Midbrain (tissue), 1 donor: Measurements from ENCODE around the gene TMEM225B.
"Not testable (repeated sequence)": the region's sequence is repeated elsewhere in the genome, so short reads cannot be mapped to it uniquely, and the experiment has no call there.

Experiments
- DNase-seq: peaks from one replicate; lab custom pipeline; 2025; lab: John Stamatoyannopoulos, UW

The TMEM225B gene, protein sequence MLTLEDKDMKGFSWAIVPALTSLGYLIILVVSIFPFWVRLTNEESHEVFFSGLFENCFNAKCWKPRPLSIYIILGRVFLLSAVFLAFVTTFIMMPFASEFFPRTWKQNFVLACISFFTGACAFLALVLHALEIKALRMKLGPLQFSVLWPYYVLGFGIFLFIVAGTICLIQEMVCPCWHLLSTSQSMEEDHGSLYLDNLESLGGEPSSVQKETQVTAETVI

DNA sequence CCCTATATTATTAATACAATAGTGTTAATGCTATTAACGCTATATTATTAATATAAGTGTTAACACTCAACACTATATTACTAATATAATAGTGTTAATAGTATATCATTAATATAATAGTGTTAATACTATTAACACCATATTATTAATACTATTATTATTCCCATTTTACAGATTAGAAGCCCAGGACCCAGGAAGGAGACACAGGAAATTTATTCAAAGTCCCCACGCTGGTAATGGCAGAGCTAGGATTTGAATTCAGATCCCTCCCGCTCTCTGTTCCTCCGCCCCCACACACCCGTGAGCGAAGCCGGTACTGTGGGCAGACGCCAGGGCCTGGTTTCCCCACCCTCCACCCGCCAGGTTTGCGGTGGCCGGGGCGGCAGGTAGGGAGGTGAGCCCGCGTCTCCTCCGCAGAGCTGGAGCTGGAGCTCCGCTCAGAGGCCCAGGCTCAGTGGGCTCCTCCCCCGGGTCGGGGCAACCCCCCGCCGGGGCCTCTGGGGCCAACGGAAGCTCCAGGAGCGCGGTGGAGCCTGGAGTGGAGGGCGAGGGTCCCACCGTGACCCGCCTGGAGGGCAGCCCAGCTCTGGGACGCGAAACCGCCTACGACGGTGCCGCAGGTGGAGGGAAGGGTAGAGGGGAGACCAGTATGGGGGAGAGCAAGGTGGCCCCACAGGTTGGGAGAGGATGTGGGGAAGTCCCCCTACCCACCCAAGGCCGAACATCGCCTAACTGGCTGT, at the start of gene TMEM225B:
TSS of gene TMEM225B (plus strand) at position 506 of the 740 bp plus-strand sequence. CDS start 6,122 bp downstream, outside the sequence.
- no peak for DNase-seq

DNA sequence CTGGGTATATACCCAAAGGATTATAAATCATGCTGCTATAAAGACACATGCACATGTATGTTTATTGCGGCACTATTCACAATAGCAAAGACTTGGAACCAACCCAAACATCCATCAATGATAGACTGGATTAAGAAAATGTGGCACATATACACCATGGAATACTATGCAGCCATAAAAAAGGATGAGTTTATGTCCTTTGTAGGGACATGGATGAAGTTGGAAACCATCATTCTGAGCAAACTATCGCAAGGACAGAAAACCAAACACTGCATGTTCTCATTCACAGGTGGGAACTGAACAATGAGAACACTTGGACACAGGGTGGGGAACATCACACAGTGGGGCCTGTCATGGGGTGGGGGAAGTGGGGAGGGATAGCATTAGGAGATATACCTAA, 48.5 kb upstream of the TMEM225B start:
- DNase-seq: not testable (repeated sequence)

DNA sequence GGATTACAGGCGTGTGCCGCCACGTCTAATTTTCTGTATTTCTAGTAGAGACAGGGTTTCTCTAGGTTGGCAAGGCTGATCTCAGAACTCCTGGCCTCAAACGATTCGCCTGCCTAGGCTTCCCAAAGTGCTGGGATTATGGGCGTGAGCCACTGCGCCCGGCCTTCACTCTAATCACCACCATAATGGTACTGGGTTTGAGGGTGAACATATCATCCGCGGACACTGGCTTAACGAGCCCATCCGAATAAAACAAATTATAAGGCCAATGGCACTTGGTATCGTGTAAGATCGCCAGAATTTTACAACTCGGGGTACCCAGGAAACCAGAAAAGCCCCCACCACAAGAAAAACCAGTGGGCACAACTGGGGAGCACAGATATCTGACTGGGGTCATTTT, 46.7 kb upstream of the TMEM225B start:
- DNase-seq: no peak

DNA sequence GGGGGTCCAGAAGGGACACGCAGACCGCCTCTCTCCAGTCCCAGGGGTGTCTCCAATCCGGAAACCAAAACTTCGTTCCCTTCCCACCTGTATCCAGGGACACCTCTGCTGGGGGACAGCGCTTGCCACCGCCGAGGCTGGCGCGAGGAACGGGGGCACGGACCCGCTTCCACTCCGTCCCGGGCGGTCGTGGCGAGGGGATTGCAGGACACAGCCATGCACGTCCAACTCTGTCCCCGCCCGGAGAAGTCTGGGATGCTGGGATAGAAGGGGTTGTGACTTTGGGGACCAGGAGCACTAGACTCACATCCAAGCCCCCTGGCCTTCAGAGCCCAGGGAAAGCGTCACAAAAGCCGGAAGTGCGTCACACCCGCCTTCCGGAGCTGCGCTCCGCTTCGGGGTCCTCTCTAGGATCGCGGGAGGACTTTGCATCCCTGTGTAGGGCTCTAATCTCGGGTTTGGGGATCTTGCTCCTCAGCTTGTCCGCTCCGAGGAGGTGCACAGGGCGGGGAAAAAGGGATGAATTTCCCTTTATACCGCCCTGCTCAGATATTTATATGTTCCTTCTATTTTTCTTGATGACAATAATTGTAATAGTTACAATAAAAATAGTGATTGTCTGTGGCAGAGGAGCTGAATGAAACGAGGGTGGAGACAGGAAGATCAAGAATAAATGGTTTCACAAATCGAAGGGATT, 46.2 kb upstream of the TMEM225B start, which contains the start of gene FAM200A:
TSS of gene FAM200A (minus strand) at position 348 of the 697 bp plus-strand sequence. CDS start 3,707 bp downstream, outside the sequence.
- DNase-seq: peak; percentile 95

DNA sequence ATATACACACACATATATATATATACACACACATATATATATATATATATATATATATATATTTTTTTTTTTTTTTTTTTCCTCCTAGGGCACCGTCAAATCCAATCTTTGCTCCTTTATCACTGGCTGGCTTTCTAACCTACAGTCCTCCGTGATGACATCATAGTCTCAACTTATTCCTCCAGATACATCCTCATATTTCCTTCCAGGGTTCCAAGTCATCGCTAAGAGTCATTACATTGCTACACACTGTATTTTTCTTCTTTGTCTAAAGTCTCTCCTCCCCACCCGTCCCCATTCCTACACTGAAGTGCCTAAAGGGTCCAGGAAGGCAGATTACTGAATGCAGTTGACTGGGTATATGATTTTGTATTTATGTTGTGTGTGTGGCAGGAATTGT, 45.0 kb upstream of the TMEM225B start:
- DNase-seq: no peak

DNA sequence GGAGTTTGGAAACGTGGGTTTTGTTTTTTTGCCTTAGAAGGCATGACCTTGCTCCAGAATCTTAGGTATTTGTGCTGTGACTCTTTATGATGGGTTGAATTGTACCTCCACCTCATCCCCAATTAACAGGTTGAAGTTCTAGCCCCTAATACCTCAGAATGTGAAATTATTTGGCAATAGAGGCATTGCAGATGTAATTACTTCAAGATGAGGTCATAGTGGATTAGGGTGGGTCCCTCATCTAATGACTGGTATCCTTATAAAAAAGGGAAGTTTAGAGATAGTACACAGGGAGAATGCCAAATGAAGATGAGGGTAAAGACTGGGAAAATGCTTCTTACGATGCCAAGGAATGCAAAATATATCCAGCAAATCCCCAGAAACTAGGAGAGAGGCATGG, 43.1 kb upstream of the TMEM225B start:
- DNase-seq: no peak

DNA sequence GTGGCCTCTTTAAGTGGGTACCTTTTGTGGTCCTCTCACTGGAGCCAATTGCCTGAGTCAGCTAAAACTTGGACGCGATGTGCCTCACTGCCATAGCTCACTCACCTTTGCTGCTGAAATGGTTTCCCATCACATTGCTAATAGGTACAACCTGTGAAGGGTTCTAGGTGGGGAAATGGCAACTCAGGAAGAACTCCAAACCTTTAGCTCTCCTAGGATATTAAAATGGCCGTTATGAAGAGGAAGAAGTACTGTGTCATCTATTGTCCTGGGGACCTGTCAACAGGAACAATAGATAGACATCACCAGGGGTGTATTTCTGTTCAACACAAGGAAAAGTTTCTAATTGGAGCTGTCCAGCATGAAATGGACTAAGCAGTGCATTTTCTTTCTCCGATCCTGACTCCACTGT, 40.9 kb upstream of the TMEM225B start:
- no peak for DNase-seq

DNA sequence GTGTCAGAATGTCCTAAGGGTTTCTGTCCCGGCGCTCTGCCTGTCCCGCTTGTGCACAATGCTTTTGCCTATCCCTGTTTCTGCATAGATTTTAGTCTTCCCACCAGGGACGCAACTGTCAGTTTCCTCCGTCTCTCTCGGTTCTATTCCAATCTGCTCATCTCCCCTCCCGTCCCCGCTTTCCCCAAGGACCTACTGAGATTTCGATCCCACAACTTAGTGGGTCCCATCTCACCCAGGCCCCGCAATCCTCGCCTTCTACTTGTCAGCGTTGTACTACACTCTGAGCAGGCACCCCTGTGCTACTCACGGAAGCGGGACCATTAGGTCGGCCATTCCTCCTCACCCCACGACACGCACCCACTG, 40.1 kb upstream of the TMEM225B start:
- DNase-seq: peak; percentile 56

DNA sequence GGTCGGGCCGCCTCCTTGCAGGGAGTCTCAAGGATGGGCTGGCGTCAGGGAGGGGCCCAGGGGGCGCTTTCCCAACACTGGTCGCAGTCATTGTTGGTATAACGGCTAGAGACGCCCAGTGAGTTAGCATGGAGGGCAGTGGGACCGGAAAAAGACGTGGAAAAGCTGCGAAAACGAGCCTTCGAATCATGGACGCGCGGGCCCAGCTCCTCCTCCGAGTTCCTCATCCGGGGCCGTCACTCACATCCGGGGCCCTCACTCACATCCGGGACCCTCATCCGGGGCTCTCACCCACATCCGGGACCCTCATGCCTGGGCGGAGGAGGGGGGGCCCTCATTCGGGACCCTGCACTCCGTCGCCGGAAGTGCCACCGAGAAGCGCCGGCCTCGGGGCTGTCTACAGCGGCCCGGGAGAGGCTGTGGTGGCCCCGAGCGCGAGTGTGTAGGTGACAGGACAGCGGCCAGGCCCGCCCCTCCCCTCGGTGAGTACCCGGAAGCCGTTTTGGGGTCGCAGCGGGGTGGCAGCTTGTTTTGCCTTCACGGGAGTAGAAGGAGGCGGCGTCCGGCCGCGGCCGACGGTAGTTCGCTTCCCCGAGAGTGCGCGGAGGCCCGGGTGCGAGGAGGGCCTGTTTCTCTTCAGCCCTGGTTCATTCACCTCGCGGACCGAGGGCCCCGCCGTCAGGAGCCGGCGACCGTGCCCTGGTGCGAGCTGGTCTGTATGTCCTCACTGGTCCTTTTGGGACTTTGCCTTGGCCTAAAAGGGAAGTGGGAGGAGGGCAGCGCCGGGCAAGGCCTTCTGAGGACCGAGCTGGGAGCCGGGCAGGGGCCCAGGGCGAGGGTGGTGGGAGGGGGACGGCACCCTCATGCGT, 39.5 kb upstream of the TMEM225B start, which contains the start of gene ZNF655:
TSS of gene ZNF655 (plus strand) at position 337 of the 869 bp plus-strand sequence. CDS start 1,918 bp downstream, outside the sequence.
- peak; percentile 89 for DNase-seq

DNA sequence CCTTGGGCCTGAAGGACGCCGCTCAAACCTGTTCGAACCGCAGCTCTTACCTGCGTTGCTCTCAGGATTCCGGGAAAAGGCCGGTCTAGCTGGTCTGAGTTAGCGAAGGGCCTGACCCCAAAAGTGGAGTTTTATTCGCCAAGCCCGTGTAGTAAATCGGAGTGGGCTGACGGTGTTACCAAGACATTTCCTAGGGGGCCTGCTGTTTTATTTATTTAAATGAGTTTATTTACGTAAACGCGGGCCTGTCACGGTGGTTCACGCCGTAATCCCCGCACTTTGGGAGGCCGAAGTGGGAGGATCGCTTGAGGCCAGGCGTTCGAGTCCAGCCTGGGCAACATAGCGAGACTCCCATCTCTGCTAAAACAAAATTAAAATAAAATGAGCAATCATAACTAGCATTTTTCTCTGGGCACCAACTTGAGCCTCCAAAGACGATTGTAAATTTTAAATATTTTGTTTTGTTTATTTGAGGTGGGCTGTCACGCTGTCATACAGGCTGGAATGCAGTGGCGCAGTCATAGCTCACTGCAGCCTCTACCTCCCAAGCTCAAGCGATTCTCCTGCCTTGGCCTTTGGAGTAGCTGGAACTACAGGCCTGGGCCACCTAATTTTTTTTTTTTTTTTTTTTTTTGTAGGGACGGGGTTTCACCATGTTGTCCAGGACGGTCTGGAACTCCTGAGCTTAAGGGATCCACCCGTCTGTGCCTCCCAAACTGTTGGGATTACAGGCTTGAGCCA, 38.7 kb upstream of the TMEM225B start:
- no peak for DNase-seq

DNA sequence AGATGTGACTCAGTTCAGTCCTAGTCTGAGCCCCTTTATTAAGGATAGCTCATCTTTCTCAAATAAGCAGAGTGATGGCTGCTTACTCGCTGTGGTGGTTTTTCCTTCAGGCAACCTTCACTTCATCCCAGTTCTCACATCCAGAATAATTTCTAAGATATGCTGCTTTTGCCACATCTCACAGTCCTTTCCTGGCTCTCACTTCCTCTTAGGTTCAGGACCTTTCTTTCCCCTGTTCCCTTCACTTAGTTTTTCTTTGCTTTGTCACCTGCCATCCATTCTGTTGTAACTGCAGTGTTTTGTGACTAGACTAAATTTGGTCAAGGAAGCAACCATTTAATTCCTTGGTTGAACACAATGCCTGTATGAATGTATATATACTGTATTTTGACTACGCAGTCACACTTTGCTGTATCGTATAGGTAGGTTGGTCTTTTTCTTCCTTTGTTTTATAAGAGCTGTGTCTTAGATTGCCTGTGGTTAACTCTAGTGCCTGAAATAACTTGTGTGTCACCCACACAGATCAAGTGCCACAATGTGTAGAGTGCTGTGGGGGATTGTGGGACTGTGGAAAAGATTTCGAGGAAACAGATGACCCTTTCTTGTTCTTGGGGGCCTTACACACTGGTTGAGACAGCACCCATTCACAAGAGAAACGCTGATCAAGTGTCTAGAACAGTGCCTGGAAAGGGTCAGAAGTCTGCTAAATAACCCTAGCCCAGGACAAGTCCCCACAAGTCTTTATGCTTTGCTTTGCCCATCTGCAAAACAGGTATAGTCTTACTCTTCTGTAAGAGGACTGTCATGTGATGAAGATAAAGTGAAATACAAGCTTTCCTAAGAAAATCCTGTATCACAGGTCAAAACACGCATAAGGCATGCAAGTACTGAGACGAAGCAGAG, 37.0 kb upstream of the TMEM225B start:
- no peak for DNase-seq

DNA sequence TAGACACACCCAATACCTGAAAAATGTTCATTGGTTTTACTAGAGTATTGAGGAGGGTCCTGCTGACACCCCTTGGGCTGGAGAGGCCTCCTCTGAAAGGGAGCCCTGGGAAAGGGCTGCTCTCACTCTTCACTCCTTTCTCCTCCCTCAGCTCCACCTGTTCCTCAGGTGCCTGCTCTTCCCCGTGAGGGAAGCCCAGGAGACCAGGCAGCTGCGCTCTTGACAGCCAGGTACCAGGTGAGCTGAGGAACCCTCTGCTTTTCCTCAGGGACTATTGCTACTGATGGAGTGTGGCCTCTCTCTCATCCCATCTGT, 36.4 kb upstream of the TMEM225B start:
- DNase-seq: no peak

DNA sequence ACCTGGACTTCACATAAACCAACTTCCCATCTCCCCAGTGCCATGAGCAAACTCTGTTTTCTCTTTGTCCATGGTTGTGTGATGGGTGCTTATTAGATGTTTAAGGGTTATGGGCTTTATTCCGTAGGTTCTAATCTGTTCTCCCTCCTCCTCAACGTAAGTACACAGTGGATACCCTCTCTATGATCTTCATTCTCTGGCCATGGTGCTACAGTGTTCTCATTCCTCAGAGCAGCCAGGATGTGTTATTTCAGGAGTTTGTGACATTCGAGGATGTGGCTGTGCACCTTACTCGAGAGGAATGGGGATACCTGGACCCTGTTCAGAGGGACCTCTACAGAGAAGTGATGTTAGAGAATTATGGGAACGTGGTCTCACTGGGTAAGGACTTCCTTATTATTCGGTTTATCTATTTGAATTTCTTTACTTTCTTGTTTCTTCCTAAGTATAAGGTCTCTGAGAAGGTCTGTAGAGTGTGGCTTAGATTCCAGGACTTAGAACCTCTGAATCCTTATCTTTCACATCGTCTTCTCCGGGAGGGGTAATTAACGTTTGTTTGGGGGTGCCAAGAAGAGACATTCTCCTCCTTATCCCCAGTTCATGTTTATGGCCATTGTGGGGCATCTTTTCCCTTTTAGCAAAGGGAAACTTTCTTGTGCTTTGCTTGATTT, 35.8 kb upstream of the TMEM225B start:
- no peak for DNase-seq

DNA sequence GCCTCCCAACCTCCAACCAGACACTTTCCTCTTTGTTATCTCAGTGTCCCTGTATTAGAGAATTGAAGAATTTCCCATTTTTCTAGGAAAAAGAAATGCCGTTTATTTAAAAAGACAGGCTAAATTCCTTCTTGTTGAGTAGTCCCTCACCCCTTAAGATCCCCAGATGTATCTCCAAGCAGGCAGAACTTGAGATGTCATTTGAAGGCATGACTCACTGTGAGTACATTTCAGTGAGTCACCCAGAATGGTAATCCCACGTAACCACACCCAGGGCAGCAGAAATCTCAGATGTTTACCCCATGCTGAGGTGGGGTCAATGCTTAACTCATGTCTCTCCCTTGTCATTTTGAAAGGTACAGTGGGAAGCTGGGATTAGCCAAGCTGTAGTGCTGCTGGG, 35.2 kb upstream of the TMEM225B start:
- no peak for DNase-seq

DNA sequence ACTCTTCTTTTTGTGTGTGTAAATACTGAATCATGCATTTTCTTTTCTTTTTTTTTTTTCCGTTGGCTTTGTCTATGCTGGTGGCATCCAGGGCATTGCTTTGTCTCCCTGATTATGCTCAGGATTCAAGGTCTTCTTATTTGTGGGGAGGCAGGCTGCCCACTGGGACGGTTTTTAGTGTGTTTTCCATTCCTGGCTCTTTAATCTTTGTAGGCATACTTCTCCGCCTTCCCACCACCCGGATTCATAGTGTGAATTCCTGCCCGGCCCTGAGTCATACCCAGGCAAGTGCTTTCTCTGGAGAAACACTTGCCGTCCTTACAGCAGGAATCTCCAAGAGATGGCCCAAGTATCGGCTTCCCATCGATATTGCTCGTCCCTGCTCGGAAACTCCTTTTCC, 34.4 kb upstream of the TMEM225B start:
- DNase-seq: no peak

DNA sequence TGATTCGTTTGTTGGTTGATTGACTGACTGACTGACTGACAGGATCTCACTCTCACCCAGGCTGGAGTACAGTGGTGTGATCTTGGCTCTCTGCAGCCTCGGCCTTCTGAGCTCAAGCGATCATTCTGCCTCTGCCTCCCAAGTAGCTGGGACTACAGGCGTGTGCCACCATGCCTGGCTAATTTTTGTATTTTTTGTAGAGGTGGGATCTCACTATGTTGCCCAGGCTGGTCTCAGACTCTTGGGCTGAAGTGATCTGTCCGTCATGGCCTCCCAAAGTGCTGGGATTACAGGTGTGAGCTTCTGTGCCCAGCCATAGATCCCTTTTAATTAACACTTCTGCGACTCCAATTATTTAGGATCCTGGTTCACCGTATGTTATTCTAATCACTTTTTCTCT, 29.3 kb upstream of the TMEM225B start:
- not testable (repeated sequence) for DNase-seq

DNA sequence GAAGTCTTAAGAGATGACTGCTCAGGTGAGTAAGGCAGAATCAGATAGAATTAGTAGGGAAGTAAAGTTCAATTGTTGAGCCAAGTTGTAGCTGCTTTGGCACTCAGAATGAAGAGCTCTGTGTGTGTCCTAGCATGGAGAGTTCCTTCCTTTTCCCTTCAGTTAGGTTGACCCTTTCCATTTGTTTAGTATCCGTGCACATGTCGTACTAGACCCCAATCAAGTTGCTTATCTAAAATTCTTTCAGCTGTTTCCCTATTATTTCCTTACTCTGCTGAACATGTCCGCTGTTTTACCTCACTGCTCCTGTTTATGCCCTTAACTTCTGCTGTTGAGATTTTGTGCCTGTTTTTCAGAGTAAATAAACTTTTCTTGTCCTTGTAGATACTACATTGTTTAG, 26.3 kb upstream of the TMEM225B start:
- DNase-seq: no peak

DNA sequence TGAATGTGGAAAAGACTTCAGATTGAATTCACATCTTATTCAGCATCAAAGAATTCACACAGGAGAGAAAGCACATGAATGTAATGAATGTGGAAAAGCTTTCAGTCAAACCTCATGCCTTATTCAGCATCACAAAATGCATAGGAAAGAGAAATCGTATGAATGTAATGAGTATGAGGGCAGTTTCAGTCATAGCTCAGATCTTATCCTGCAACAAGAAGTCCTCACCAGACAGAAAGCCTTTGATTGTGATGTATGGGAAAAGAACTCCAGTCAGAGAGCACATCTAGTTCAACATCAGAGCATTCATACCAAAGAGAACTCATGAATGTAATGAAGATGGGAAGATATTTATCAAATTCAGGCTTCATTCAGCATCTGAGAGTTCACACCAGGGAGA, 24.8 kb upstream of the TMEM225B start:
- DNase-seq: no peak

DNA sequence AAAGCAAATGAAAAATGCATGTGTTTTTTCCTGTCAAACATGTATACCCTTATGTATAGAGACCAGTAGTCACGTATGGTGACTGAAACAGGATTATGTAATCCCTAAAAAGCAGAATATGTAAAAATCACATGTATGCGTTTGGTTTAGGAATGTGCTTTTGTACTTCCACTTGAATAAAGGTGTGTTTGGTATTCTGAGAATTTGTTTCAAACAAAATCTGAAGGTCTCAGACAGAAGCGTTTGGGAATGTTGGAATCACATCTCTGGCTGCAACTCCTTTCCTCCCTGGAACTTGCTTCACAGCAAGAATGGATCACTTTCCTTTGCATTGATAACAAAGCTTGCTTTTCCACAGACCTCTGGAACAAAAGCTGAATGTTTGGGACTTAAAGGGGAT, 21.8 kb upstream of the TMEM225B start:
- DNase-seq: no peak
